H1 (cell line): ENCODE results near the gene PDCD10. TPM values are rescaled to one million over a fixed set of nuclear protein-coding genes. Genes with fewer than 3 reads are reported as not detected.

Source experiments
- CHD7 ChIP-seq: fragments of 300-600 bp; sonication (generic); IDR thresholded peaks from 2 replicates; pipeline ENCODE4 v1.7.1; 2012; ENCODE audit warnings: low read length, moderate library complexity, mild to moderate bottlenecking, inconsistent platforms; ENCODE audit not compliant: insufficient replicate concordance
- polyA plus RNA-seq, 7 experiments: library from polyadenylated mRNA; depleted of rRNA in 3 of 7; stranded (reverse) in 5 of 7; unstranded in 2 of 7; fragments of >200 nt in 5 of 7; fragments of 200-250 nt in 2 of 7; gene quantifications; 1 replicate in 5 of 7; 2 replicates in 1 of 7; 4 replicates in 1 of 7; pipeline versions ENCODE4 v1.2.1 to v1.2.3, GENCODE V29; 2011 to 2013; ENCODE audit warnings: missing spikeins in 2 of 7, mixed read lengths in 2 of 7
- total RNA-seq: library from RNA; stranded (reverse); fragmentation: NEBNext Ultra II Directional; extraction: Animal tissue kit (Norgen Biotek cat#: 25700); gene quantifications from 2 replicates; pipeline ENCODE4 v1.2.1, GENCODE V29; 2021

PDCD10 gene
- total and polyA plus RNA-seq, 2 of the 8 experiments (the other 6 are each of a cell fraction or from before 2014, with no cell fraction given): 52.0 to 76.6 TPM

GRCh38 chr3:167754049-167754448, 19.4 kb upstream of the PDCD10 start (continued):
- TF ChIP-seq CHD7: no peak
